Neural cell (in vitro differentiated cells): ENCODE data around the gene MAPT. TPM values are rescaled to one million over a fixed set of nuclear protein-coding genes. Genes with fewer than 3 reads are reported as not detected.

Experiments
- H2AFZ ChIP-seq: fragments of 200-600, 300-800 bp; sonication (generic), shearing (Covaris generic); 2 replicates; pipeline ENCODE4 v1.6.0; 2014; ENCODE audit warnings: low read depth, mild to moderate bottlenecking, antibody characterized with exemption, low read length, moderate library complexity
- H3F3A ChIP-seq: fragments of 200-600 bp; shearing (Covaris generic); 2 replicates; pipeline ENCODE4 v1.6.1; 2016; ENCODE audit warnings: mild to moderate bottlenecking, moderate library complexity, mixed read lengths, antibody characterized with exemption, low read length; ENCODE audit not compliant: insufficient read depth, poor library complexity, severe bottlenecking
- H3K27ac ChIP-seq: fragments of 200-600, 300-800 bp; sonication (generic), shearing (Covaris generic); 2 replicates; pipeline ENCODE4 v1.5.1; 2014; ENCODE audit warnings: mild to moderate bottlenecking, low read length, moderate library complexity
- H3K27me3 ChIP-seq: fragments of 300-800, 200-600 bp; sonication (generic), shearing (Covaris generic); 2 replicates; pipeline ENCODE4 v1.6.0; 2014; ENCODE audit warnings: mild to moderate bottlenecking, low read depth, low read length, moderate library complexity; ENCODE audit not compliant: insufficient read depth
- H3K36me3 ChIP-seq: fragments of 300-800, 200-600 bp; sonication (generic), shearing (Covaris generic); 2 replicates; pipeline ENCODE4 v1.5.1; 2014; ENCODE audit warnings: mild to moderate bottlenecking, antibody characterized with exemption, low read length, moderate library complexity; ENCODE audit not compliant: insufficient read depth
- H3K4me2 ChIP-seq: fragments of 300-800, 200-600 bp; sonication (generic), shearing (Covaris generic); 2 replicates; pipeline ENCODE4 v1.6.0; 2014; ENCODE audit warnings: mild to moderate bottlenecking, low read length
- H3K4me3 ChIP-seq: fragments of 300-800, 200-600 bp; sonication (generic), shearing (Covaris generic); 2 replicates; pipeline ENCODE4 v1.5.1; 2014; ENCODE audit warnings: mild to moderate bottlenecking, low read length, moderate library complexity
- H3K79me2 ChIP-seq: fragments of 200-600 bp; shearing (Covaris generic); replicated peaks from 2 replicates; pipeline ENCODE4 v1.6.0; 2014; ENCODE audit warnings: mild to moderate bottlenecking, low read length, moderate library complexity; ENCODE audit not compliant: insufficient read depth
- H3K9ac ChIP-seq: fragments of 300-800, 200-600 bp; sonication (generic), shearing (Covaris generic); 2 replicates; pipeline ENCODE4 v1.6.1; 2016; ENCODE audit warnings: mild to moderate bottlenecking, low read length, mixed read lengths
- H3K9me2 ChIP-seq: fragments of 200-600 bp; shearing (Covaris generic); 2 replicates; pipeline ENCODE4 v1.6.1; 2016; ENCODE audit warnings: mild to moderate bottlenecking, low read length, mixed read lengths; ENCODE audit not compliant: insufficient read depth
- H3K9me3 ChIP-seq: fragments of 200-600, 300-800 bp; sonication (generic), shearing (Covaris generic); 2 replicates; pipeline ENCODE4 v1.6.1; 2016; ENCODE audit warnings: mild to moderate bottlenecking, mixed run types, low read length, moderate library complexity, mixed read lengths
- H4K20me1 ChIP-seq: fragments of 200-600 bp; shearing (Covaris generic); 2 replicates; pipeline ENCODE4 v1.6.1; 2016; ENCODE audit warnings: mild to moderate bottlenecking, mixed run types; ENCODE audit not compliant: insufficient read depth
- CTCF ChIP-seq: fragments of 450-650 bp; IDR thresholded peaks from 2 replicates; pipeline ENCODE4 v1.5.1; 2014; ENCODE audit warnings: antibody characterized with exemption, mild to moderate bottlenecking, moderate library complexity; ENCODE audit not compliant: poor library complexity, severe bottlenecking
- EP300 ChIP-seq: fragments of 450-650 bp; conservative IDR thresholded peaks from 2 replicates; pipeline ENCODE4 v1.6.1; 2014; ENCODE audit warnings: antibody characterized with exemption, mild to moderate bottlenecking, moderate library complexity; ENCODE audit not compliant: poor library complexity, severe bottlenecking
- EZH2 ChIP-seq: fragments of 200-600, 300-800 bp; shearing (Covaris generic), sonication (generic); IDR thresholded peaks from 2 replicates; pipeline ENCODE4 v1.6.1; 2014; ENCODE audit warnings: antibody characterized with exemption, low read length, borderline replicate concordance, mild to moderate bottlenecking; ENCODE audit not compliant: insufficient read depth, poor library complexity, severe bottlenecking
- MXI1 ChIP-seq: fragments of 450-650 bp; conservative IDR thresholded peaks from 2 replicates; pipeline ENCODE4 v1.6.1; 2014; ENCODE audit warnings: antibody characterized with exemption, mild to moderate bottlenecking; ENCODE audit not compliant: poor library complexity, severe bottlenecking
- POLR2AphosphoS5 ChIP-seq: IDR thresholded peaks from 2 replicates; pipeline ENCODE4 v1.6.1; 2012
- RAD21 ChIP-seq: fragments of 450-650 bp; conservative IDR thresholded peaks from 2 replicates; pipeline ENCODE4 v1.6.1; 2014; ENCODE audit warnings: antibody characterized with exemption, mild to moderate bottlenecking, moderate library complexity
- REST ChIP-seq: IDR thresholded peaks from 2 replicates; pipeline ENCODE4 v1.6.1; 2012; ENCODE audit warnings: borderline replicate concordance
- SMC3 ChIP-seq: fragments of 450-650 bp; conservative IDR thresholded peaks from 2 replicates; pipeline ENCODE4 v1.6.1; 2014; ENCODE audit warnings: antibody characterized with exemption, mild to moderate bottlenecking, moderate library complexity; ENCODE audit not compliant: poor library complexity
- TAF1 ChIP-seq: IDR thresholded peaks from 2 replicates; pipeline ENCODE4 v1.6.1; 2012; ENCODE audit warnings: low read depth
- polyA plus RNA-seq: library from polyadenylated mRNA; depleted of rRNA; stranded (reverse); fragments of >200 nt; gene quantifications from 2 replicates; pipeline ENCODE4 v1.2.3, GENCODE V29; 2014

Gene MAPT
- polyA plus RNA-seq, 1 donor from 2014 or later: 94.5 TPM

GRCh38 chr17:46059486-46059885 lies 165.1 kb downstream of the MAPT start:
- TF ChIP-seq MXI1 (no peak), CTCF (no peak), TAF1 (no peak), SMC3 (no peak), REST (no peak)
- Histone ChIP-seq H3K9me3 (no peaks in the 10 kb centered on the region), H3K79me2 (no peaks in the 10 kb centered on the region), H3K4me2 (no peak overlapping the region), H3K27ac (no peak overlapping the region), H3F3A (no peaks in the 10 kb centered on the region), H4K20me1 (no peaks in the 10 kb centered on the region), H2AFZ (no peak overlapping the region), H3K36me3 (no peaks in the 10 kb centered on the region), H3K9me2 (no peaks in the 10 kb centered on the region), H3K9ac (no peak overlapping the region), H3K27me3 (no peaks in the 10 kb centered on the region), H3K4me3 (no peak overlapping the region)

- Histone ChIP-seq H3F3A (no peaks in the 10 kb centered on the region), H4K20me1 (no peaks in the 10 kb centered on the region), H3K36me3 (peaks cover 3% of the 10 kb centered on the region), H3K27ac (no peak overlapping the region), H3K4me2 (no peak overlapping the region), H3K9ac (no peak overlapping the region), H2AFZ (no peak overlapping the region), H3K9me3 (no peaks in the 10 kb centered on the region), H3K4me3 (no peak overlapping the region), H3K27me3 (no peaks in the 10 kb centered on the region), H3K79me2 (no peaks in the 10 kb centered on the region), H3K9me2 (no peaks in the 10 kb centered on the region)
- no peak for TF ChIP-seq MXI1
- TF ChIP-seq TAF1: no peak
- TF ChIP-seq EZH2: no peak
- no peak for TF ChIP-seq POLR2AphosphoS5
- no peak for TF ChIP-seq SMC3
- TF ChIP-seq EP300: no peak
- TF ChIP-seq REST: no peak
- TF ChIP-seq CTCF: no peak
- no peak for TF ChIP-seq RAD21
These were observed 166.1 kb downstream of the MAPT start for GRCh38 chr17:46060461-46060860.
